Stimulated activated CD8-positive, alpha-beta memory T cell treated with anti-CD3 and anti-CD28 coated beads, Interleukin-4, amount 100 ng/mL, for 4 hours (primary cell): ENCODE results near the gene SPON1.

Experiments used
- DNase-seq, 2 donors: peaks; one replicate each; pipeline ENCODE4 v3.0.0-alpha.2; 2020; ENCODE audit warnings: low read depth in 2 of 2, low spot score in 1 of 2

SPON1 gene

DNA sequence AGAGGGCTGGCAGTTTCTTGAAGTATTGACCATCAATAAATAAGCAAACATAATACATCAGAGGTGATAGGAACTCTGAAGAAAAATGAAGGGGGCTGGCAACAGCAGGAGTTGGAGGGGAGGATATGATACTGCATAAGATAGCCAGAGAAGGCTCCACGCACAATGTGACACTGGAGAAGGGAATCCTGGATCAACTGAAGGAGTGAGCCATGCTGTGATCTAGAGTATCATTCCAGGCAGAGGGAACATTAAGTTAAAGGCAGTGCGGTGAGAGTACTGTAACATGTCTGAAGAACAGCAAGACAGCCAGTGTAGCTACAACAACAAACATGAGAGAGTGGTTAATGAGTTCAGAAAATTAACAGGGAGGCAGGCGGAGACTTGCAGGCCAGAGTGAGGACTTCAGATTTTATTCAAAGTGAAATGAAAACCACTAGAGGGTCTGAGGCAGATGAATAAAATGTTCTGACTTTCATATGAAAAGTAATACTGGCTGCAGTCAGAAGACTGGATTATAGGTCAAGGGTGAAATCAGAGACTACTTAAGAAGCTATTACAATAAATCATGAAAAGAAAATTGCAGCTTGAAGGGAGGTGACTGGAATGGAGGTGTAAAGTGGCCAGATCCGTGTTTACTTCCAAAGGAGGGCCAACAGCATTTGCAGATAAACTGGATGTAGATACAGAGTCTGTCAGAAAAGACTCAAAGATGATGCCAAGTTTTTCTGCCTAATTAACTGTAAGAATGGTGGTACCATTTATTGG is 347.1 kb downstream of the SPON1 start:
- no peak for DNase-seq

DNA sequence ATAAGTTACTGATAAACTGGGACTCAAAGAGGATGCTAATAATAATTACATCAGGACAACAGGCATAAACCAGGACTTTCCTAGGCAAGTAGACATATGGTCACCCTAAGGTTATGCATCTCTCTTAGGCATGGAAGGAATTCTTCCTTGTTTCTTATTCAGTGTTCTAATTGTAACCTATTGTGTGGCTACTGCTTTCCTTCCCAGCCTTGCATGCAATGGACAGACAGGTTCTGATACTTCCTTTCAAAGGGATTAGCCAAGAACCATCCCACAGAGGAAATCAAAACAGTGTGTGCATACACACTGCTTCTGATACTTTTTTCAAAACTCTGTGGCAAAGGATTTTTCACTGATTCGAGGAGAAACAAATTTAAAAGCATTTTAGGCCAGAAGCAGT is 348.2 kb downstream of the SPON1 start:
- no peak for DNase-seq

DNA sequence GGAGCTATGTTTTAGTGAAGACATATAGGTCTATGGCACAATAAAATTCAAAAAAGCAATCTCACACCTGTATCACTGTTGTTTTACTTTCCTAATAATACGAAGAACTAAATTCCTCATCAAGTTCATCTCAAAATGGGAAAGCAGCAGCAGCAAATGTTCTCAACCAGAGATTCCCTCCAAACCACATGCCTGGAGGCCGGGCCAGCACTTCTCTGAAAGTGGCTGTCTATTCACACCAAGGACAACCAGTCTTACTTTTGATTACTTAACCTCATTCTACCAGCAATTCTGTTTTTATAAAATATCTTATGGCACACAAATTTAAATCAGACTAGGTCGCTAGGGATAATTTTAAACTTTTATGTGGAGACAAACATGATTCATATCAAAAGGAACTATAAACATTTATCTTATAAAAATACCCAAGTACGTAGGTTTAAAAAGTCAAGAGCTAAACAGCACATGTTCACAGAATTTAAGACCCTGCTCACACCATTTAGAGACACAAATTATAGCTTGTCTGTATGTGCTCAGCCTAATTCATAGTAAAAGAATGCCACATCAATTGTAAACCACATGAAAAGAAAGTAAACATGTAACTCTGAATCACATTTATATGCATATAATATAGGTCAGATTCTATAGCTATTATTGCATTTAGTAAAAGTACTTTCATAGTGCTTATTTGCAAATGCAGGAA is 350.4 kb downstream of the SPON1 start:
- DNase-seq, result no peak

DNA sequence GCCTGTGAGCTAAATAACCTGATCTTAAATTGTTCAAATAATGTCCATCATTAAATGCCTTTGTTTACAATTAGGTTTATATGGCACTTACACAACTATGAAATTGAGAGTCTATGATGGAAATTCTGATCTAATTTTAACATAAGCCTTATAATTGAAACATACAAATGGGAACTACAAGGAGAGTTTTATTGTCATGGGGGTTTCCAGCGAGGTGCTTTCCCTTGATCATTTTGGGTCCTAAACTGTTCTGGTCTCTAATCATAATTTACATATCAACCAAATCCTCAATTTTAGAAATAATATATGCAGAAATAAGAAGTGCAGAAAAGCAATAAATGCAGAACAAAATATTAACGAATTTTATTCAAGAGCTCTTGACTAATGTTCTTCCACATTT is 351.6 kb downstream of the SPON1 start:
- DNase-seq, result no peak

DNA sequence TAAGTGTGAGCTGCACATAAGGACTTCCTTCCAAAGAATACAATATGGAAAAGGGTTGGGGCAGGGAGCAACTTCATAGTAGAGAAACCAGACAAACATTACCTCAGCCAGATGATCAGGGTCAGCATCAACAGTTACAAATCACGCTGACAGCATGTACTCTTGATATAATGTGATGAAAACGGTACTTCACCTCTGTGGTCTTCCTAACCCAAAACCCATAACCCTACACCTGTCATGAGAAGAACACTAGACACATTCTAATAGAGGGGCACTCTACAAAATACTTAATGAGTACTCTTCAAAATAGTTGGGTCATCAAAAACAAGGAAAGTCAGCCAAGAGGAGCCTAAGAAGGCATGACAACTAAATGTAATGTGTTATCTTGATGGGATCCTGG is 352.6 kb downstream of the SPON1 start:
- DNase-seq, result no peak
